Gastroesophageal sphincter (tissue), 4 donors: ENCODE data around the gene SMARCC2. TPM values are rescaled to one million over a fixed set of nuclear protein-coding genes. Genes with fewer than 3 reads are reported as not detected.

Experiments
- ATAC-seq: fragments of 150-250 bp; one replicate; pipeline ENCODE4 v1.9.1; 2016; ENCODE audit warnings: mild to moderate bottlenecking, moderate library complexity
- H3K27ac ChIP-seq, 4 donors: fragments of 200-600 bp; sonication (generic) in 3 of 4; 1 replicate in 3 of 4; 2 replicates in 1 of 4; pipeline ENCODE4 v1.5.1; 2016 to 2019
- H3K27me3 ChIP-seq: fragments of 200-600 bp; sonication (generic); one replicate; pipeline ENCODE4 v1.5.1; 2019
- H3K36me3 ChIP-seq, 2 donors: fragments of 200-600 bp; sonication (generic); one replicate each; pipeline ENCODE4 v1.5.1; 2019; ENCODE audit warnings: control low read depth in 1 of 2
- H3K4me1 ChIP-seq, 3 donors: fragments of 200-600 bp; sonication (generic); 1 replicate in 2 of 3; 2 replicates in 1 of 3; pipeline ENCODE4 v1.5.1; 2016 to 2019; ENCODE audit warnings: control low read depth in 2 of 3
- H3K4me3 ChIP-seq, 2 donors: fragments of 200-600 bp; sonication (generic); one replicate each; pipeline ENCODE4 v1.5.1; 2019; ENCODE audit warnings: mild to moderate bottlenecking in 1 of 2, moderate library complexity in 1 of 2
- H3K9me3 ChIP-seq, 3 donors: fragments of 200-600 bp; sonication (generic); one replicate each; pipeline ENCODE4 v1.5.1; 2017 to 2019; ENCODE audit warnings: control low read depth in 2 of 3
- EP300 ChIP-seq: sonication (generic); formaldehyde crosslinking; IDR thresholded peaks from one replicate; pipeline ENCODE4 v1.6.1; 2017; ENCODE audit warnings: antibody characterized with exemption, mild to moderate bottlenecking
- POLR2A ChIP-seq, 2 donors: fragments of 450-650 bp; IDR thresholded peaks; one replicate each; pipeline ENCODE4 v1.6.1; 2017; ENCODE audit warnings: antibody characterized with exemption in 2 of 2, mild to moderate bottlenecking in 2 of 2, moderate library complexity in 1 of 2
- POLR2AphosphoS5 ChIP-seq: sonication (generic); formaldehyde crosslinking; IDR thresholded peaks from one replicate; pipeline ENCODE4 v1.6.1; 2017; ENCODE audit warnings: antibody characterized with exemption
- WGBS, 2 donors: methylation state at CpG; one replicate each; pipeline ENCODE4 v1.1.5; 2018; ENCODE audit warnings: low coverage in 1 of 2; 5-methylcytosine and 5-hydroxymethylcytosine counted together
- total RNA-seq, 4 donors: library from RNA; depleted of rRNA; stranded (reverse); fragments of >200 nt; gene quantifications; one replicate each; pipeline ENCODE4 v1.1.0, GENCODE V29; 2016
- TF ChIP-seq, protein P1 (sequence below), 4 experiments: fragments of 200-600 bp in 2 of 4; fragments of 450-650 bp in 2 of 4; sonication (generic) in 1 of 4; IDR thresholded peaks; one replicate each; pipeline ENCODE4 v1.5.1; 2017 to 2019; ENCODE audit warnings: antibody characterized with exemption in 4 of 4, mild to moderate bottlenecking in 2 of 4, moderate library complexity in 2 of 4

The SMARCC2 gene
- total RNA-seq, 4 donors from 2014 or later, result 76.5 to 109 (median 85.1) TPM

- peaks cover 0 to 74% of the 10 kb centered on the region in 2 donors for H3K36me3 ChIP-seq
- peak overlapping the region; percentile 71 to 82 for H3K4me3 ChIP-seq
- no peak for ATAC-seq
- peaks cover 0 to 69% (median 18%) of the 10 kb centered on the region in 3 donors for H3K4me1 ChIP-seq
- peak; percentile 19 for TF ChIP-seq POLR2AphosphoS5
- TF ChIP-seq, protein P1, sequence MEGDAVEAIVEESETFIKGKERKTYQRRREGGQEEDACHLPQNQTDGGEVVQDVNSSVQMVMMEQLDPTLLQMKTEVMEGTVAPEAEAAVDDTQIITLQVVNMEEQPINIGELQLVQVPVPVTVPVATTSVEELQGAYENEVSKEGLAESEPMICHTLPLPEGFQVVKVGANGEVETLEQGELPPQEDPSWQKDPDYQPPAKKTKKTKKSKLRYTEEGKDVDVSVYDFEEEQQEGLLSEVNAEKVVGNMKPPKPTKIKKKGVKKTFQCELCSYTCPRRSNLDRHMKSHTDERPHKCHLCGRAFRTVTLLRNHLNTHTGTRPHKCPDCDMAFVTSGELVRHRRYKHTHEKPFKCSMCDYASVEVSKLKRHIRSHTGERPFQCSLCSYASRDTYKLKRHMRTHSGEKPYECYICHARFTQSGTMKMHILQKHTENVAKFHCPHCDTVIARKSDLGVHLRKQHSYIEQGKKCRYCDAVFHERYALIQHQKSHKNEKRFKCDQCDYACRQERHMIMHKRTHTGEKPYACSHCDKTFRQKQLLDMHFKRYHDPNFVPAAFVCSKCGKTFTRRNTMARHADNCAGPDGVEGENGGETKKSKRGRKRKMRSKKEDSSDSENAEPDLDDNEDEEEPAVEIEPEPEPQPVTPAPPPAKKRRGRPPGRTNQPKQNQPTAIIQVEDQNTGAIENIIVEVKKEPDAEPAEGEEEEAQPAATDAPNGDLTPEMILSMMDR (IDR thresholded peaks at IDR 0.05), result no peak
- TF ChIP-seq POLR2A (IDR thresholded peaks at IDR 0.05), result peak in 1 of 2 donors; percentile 5
- TF ChIP-seq EP300, result no peak
- WGBS, 2 donors, result 57 to 58% methylated on average over 1 to 5 of the region's 10 CpGs
- H3K9me3 ChIP-seq, result no peaks in the 10 kb centered on the region
- H3K27me3 ChIP-seq, result no peaks in the 10 kb centered on the region
- peak overlapping the region; percentile 93 to 99 (median 98) for H3K27ac ChIP-seq
These were observed 27.5 kb downstream of the SMARCC2 start for GRCh38 chr12:56161690-56162351.

DNA sequence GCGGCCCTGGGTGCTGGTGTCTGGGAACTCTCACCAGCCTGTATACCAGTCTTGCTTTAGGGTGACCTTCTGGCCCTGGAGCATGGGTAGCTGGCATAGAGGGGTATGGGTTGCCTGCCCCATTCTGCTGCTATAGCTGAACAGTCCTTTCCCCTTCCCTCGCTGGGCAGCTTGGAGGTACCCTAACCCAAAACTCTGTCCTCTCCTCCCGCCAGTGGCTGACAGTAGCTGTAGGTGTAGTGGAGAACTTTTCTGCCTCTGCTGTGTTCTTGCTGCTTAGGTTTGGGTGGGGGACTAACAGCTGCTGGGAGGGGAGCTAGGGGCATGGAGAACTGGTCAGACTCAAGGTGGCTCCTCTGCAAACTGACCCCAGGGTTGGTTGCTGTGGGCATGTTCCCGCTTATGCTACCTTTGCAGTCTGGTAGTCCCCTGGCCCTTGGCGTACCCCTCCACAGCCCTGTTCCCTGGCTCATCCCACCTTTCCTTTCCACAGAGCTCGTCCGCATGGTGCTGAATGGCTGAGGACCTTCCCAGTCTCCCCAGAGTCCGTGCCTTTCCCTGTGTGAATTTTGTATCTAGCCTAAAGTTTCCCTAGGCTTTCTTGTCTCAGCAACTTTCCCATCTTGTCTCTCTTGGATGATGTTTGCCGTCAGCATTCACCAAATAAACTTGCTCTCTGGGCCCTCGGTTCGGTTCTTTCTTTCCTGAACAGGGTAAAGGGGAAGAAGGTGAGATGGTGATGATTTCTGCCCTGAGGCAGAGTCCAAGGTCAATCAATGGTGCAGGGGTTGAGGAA is 28.2 kb downstream of the SMARCC2 start:
- Histone ChIP-seq H3K27ac (peak overlapping the region; percentile 93 to 99 (median 98)), H3K27me3 (no peaks in the 10 kb centered on the region), H3K4me1 (peaks cover 0 to 76% (median 18%) of the 10 kb centered on the region in 3 donors), H3K4me3 (peak overlapping the region; percentile 71 to 82), H3K36me3 (peaks cover 0 to 67% of the 10 kb centered on the region in 2 donors), H3K9me3 (no peaks in the 10 kb centered on the region)
- TF ChIP-seq POLR2AphosphoS5, result no peak
- TF ChIP-seq, protein P1 (IDR thresholded peaks at IDR 0.05), result no peak
- peak in 1 of 2 donors; percentile 2 for TF ChIP-seq POLR2A (IDR thresholded peaks at IDR 0.05)
- no peak for TF ChIP-seq EP300
- 31 to 33% methylated on average over 8 to 10 of the region's 11 CpGs for WGBS, 2 donors
- ATAC-seq, result no peak

DNA sequence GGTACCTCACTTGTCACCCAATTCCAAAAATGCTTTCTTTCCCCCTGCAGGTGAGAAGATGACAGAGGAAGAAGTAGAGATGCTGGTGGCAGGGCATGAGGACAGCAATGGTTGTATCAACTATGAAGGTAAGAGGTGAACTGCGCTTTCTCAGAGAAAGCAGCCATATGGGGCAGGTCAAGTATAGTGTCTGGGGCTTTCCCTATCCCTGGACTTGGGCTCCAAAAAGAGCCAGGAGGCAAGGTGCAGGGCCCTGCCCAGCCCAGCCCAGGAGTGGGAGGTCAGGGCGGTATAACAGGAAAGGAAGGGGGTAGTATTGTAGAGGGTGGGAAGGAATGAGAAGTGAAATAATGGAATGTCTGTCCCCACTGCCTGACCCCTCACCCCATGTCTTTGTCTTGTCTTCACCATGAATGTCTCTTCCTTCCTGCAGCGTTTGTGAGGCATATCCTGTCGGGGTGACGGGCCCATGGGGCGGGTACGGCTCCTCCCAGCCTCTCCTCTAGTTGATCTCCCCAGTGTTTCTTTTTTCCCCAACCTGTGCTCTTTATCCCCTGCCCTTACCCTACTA is 29.0 kb downstream of the SMARCC2 start:
- TF ChIP-seq EP300 (no peak), POLR2A (IDR thresholded peaks at IDR 0.05) (no peak), POLR2AphosphoS5 (peak; percentile 41)
- TF ChIP-seq, protein P1 (IDR thresholded peaks at IDR 0.05), result no peak
- no peaks in the 10 kb centered on the region for H3K9me3 ChIP-seq
- H3K36me3 ChIP-seq, result peaks cover 0 to 59% of the 10 kb centered on the region in 2 donors
- 0 to 3% methylated on average over 2 to 5 of the region's 7 CpGs for WGBS, 2 donors
- peaks cover 0 to 72% (median 18%) of the 10 kb centered on the region in 3 donors for H3K4me1 ChIP-seq
- no peak for ATAC-seq
- peak overlapping the region; percentile 71 to 82 for H3K4me3 ChIP-seq
- H3K27me3 ChIP-seq, result no peaks in the 10 kb centered on the region
- peak overlapping the region; percentile 93 to 99 (median 98) for H3K27ac ChIP-seq

GRCh38 chr12:56159482-56160192 is 29.6 kb downstream of the SMARCC2 start:
- peak overlapping the region; percentile 71 to 82 for H3K4me3 ChIP-seq
- H3K27ac ChIP-seq, result peak overlapping the region; percentile 93 to 99 (median 98)
- TF ChIP-seq, protein P1 (IDR thresholded peaks at IDR 0.05), result no peak
- no peak for TF ChIP-seq POLR2A (IDR thresholded peaks at IDR 0.05)
- TF ChIP-seq EP300, result no peak
- no peak for TF ChIP-seq POLR2AphosphoS5
- ATAC-seq, result no peak
- no peaks in the 10 kb centered on the region for H3K27me3 ChIP-seq
- no peaks in the 10 kb centered on the region for H3K9me3 ChIP-seq
- WGBS, 2 donors, result 0 to 9% methylated on average over 7 to 8 of the region's 8 CpGs
- peaks cover 0 to 69% (median 18%) of the 10 kb centered on the region in 3 donors for H3K4me1 ChIP-seq
- H3K36me3 ChIP-seq, result peaks cover 0 to 52% of the 10 kb centered on the region in 2 donors
